ENCODE measurements around the gene SPINK1.

The SPINK1 gene

GRCh38 chr5:147856801-147857200 is 25.3 kb upstream of the SPINK1 start:
- no peak for TF ChIP-seq CTCF (IDR thresholded peaks at IDR 0.05; ENCODE audit: extremely low read depth, missing control alignments)
- no peak for DNase-seq (ENCODE audit: low spot score)

- TF ChIP-seq CTCF (IDR thresholded peaks at IDR 0.05; ENCODE audit: extremely low read depth, missing control alignments), result no peak
- no peak for DNase-seq (ENCODE audit: low spot score)
Measured at GRCh38 chr5:147855774-147856069, 24.3 kb upstream of the SPINK1 start.

GRCh38 chr5:147854894-147855773 is 23.7 kb upstream of the SPINK1 start:
- DNase-seq (ENCODE audit: low spot score), result no peak
- no peak for TF ChIP-seq CTCF (IDR thresholded peaks at IDR 0.05; ENCODE audit: extremely low read depth, missing control alignments)

- DNase-seq (ENCODE audit: low spot score), result no peak
Measured at GRCh38 chr5:147854331-147854730, 22.9 kb upstream of the SPINK1 start.

GRCh38 chr5:147853372-147853987 is 22.0 kb upstream of the SPINK1 start:
- DNase-seq (ENCODE audit: low spot score), result no peak
- no peak for TF ChIP-seq CTCF (IDR thresholded peaks at IDR 0.05; ENCODE audit: extremely low read depth, missing control alignments)

More at GRCh38 chr5:147854331-147854730, 22.9 kb upstream of the SPINK1 start:
- TF ChIP-seq CTCF (IDR thresholded peaks at IDR 0.05; ENCODE audit: extremely low read depth, missing control alignments), result no peak

GRCh38 chr5:147852365-147852764 is 20.9 kb upstream of the SPINK1 start:
- no peak for DNase-seq (ENCODE audit: low spot score)
- no peak for TF ChIP-seq CTCF (IDR thresholded peaks at IDR 0.05; ENCODE audit: extremely low read depth, missing control alignments)

- TF ChIP-seq CTCF (IDR thresholded peaks at IDR 0.05; ENCODE audit: extremely low read depth, missing control alignments), result no peak
- DNase-seq (ENCODE audit: low spot score), result no peak
Measured at GRCh38 chr5:147851578-147851977, 20.1 kb upstream of the SPINK1 start.
